Stomach (tissue), 4 donors: ENCODE data around the gene ACACA.

Source experiments
- POLR2AphosphoS5 ChIP-seq, 3 donors: sonication (generic); formaldehyde crosslinking; IDR thresholded peaks; one replicate each; pipeline ENCODE4 v1.6.1; 2016; ENCODE audit warnings: antibody characterized with exemption in 3 of 3
- TF ChIP-seq, protein P1 (sequence below), 7 experiments: fragments of 450-650 bp in 4 of 7; fragments of 200-600 bp in 3 of 7; sonication (generic) in 3 of 7; IDR thresholded peaks; one replicate each; pipeline ENCODE4 v1.5.1; 2016 to 2019; ENCODE audit warnings: antibody characterized with exemption in 7 of 7, control low read depth in 2 of 7, mild to moderate bottlenecking in 1 of 7

DNA sequence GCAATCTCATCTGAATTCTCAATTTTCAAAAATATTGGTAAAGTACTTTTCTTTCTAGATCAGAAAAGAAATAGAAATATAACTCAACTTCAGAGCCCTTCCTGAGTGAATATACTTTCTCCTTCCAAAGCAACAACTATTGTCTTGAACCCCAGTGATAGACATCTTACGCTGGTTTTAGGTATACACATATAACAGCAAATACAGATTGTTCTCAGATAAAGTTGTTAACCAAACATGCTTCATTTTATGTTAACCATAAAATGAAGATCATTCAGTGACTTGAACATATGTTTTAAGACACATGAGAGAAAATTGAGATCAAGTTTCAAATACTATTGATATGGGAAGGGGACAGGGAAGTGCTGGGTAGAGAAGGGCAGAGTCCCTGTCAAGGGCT is 84.5 kb downstream of the ACACA start:
- TF ChIP-seq, protein P1, sequence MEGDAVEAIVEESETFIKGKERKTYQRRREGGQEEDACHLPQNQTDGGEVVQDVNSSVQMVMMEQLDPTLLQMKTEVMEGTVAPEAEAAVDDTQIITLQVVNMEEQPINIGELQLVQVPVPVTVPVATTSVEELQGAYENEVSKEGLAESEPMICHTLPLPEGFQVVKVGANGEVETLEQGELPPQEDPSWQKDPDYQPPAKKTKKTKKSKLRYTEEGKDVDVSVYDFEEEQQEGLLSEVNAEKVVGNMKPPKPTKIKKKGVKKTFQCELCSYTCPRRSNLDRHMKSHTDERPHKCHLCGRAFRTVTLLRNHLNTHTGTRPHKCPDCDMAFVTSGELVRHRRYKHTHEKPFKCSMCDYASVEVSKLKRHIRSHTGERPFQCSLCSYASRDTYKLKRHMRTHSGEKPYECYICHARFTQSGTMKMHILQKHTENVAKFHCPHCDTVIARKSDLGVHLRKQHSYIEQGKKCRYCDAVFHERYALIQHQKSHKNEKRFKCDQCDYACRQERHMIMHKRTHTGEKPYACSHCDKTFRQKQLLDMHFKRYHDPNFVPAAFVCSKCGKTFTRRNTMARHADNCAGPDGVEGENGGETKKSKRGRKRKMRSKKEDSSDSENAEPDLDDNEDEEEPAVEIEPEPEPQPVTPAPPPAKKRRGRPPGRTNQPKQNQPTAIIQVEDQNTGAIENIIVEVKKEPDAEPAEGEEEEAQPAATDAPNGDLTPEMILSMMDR (IDR thresholded peaks at IDR 0.05) = no peak
- TF ChIP-seq POLR2AphosphoS5 (IDR thresholded peaks at IDR 0.05) = no peak
